ENCODE results near the gene CDKL2. TPM values are rescaled to one million over a fixed set of nuclear protein-coding genes. Genes with fewer than 3 reads are reported as not detected.

CDKL2 gene
- total and polyA plus RNA-seq, 9 of the 15 experiments (the other 6 are each of a cell fraction or from before 2014, with no cell fraction given): 0.01 to 0.16 TPM; not detected in 7

GRCh38 chr4:75605928-75606327 lies 24.4 kb downstream of the CDKL2 start:
- Histone ChIP-seq H3K4me2 (ENCODE audit: insufficient read depth, low read length) (no peak overlapping the region), H3K36me3 (ENCODE audit: control insufficient read depth, insufficient read depth, low read length) (no peaks in the 10 kb centered on the region), H3K9me3 (replicated peaks; ENCODE audit: control insufficient read depth, insufficient read depth, low read depth, low read length) (no peaks in the 10 kb centered on the region), H3K4me1 (replicated peaks in 1 of 2; ENCODE audit: control insufficient read depth in 2 of 2, insufficient read depth in 2 of 2, low read length in 2 of 2) (no peaks in the 10 kb centered on the region), H4K20me1 (replicated peaks; ENCODE audit: control insufficient read depth, insufficient read depth, low read length) (no peaks in the 10 kb centered on the region), H3K79me2 (ENCODE audit: control insufficient read depth, insufficient read depth, low read length) (no peaks in the 10 kb centered on the region), H3K27me3 (ENCODE audit: control insufficient read depth in 2 of 2, insufficient read depth in 2 of 2, low read length in 2 of 2) (peaks cover 0 to 8% of the 10 kb centered on the region in 2 experiments; a peak in 2 of 5 replicates), H3K27ac (ENCODE audit: extremely low read depth, low read depth, low read length) (no peak overlapping the region), H3K4me3 (no peak overlapping the region), H3K9ac (ENCODE audit: insufficient read depth in 1 of 2, low read depth in 2 of 2, low read length in 2 of 2) (no peak overlapping the region), H3K9me1 (ENCODE audit: control insufficient read depth, insufficient read depth, low read length) (no peaks in the 10 kb centered on the region), H2AFZ (ENCODE audit: low read depth, low read length) (no peak overlapping the region)
- FAIRE-seq (no peak), ATAC-seq (no peak), DNase-seq (ENCODE audit: extremely low read depth in 1 of 4, low spot score in 3 of 4) (no peak)
- in situ Hi-C loops (cut with MboI) (no loop called here), intact Hi-C loops (cut with micrococcal nuclease) (no loop called here)
- ChIA-PET CTCF (ENCODE audit: low intra/inter-chr PET ratio) (no interaction called here), POLR2A (no interaction called here)
- no TSS peak for BruUV-seq (replicated peaks)
- no peak for TF ChIP-seq CTBP1 (IDR thresholded peaks at IDR 0.05; ENCODE audit: borderline replicate concordance)
- no peak for TF ChIP-seq ZNF75A (CRISPR knock-in tag; IDR thresholded peaks at IDR 0.05)
- TF ChIP-seq ZNF609 (CRISPR knock-in tag; IDR thresholded peaks at IDR 0.05; ENCODE audit: borderline replicate concordance): no peak
- TF ChIP-seq TFE3 (CRISPR knock-in tag; IDR thresholded peaks at IDR 0.05): peak; percentile 4; the same call in 1 of the 2 replicates
- no peak for TF ChIP-seq POLR3G (IDR thresholded peaks at IDR 0.05; ENCODE audit: extremely low read depth, insufficient read length, insufficient replicate concordance)
- TF ChIP-seq XRCC4 (IDR thresholded peaks at IDR 0.05; ENCODE audit: extremely low read depth, insufficient read depth, insufficient read length): no peak
- TF ChIP-seq ZNF324 (CRISPR knock-in tag; IDR thresholded peaks at IDR 0.05): no peak
- WGBS (ENCODE audit: insufficient coverage, low coverage, missing lambda C conversion rate): 40% methylated on average over 1 of the region's 4 CpGs

Data from K562 (cell line).